Measurements from ENCODE around the gene GALNT14. TPM values are rescaled to one million over a fixed set of nuclear protein-coding genes. Genes with fewer than 3 reads are reported as not detected.

The GALNT14 gene
- total and polyA plus RNA-seq, 2 of the 8 experiments (the other 6 are each of a cell fraction or from before 2014, with no cell fraction given): 13.0 to 13.7 TPM

- TF ChIP-seq, protein P1, sequence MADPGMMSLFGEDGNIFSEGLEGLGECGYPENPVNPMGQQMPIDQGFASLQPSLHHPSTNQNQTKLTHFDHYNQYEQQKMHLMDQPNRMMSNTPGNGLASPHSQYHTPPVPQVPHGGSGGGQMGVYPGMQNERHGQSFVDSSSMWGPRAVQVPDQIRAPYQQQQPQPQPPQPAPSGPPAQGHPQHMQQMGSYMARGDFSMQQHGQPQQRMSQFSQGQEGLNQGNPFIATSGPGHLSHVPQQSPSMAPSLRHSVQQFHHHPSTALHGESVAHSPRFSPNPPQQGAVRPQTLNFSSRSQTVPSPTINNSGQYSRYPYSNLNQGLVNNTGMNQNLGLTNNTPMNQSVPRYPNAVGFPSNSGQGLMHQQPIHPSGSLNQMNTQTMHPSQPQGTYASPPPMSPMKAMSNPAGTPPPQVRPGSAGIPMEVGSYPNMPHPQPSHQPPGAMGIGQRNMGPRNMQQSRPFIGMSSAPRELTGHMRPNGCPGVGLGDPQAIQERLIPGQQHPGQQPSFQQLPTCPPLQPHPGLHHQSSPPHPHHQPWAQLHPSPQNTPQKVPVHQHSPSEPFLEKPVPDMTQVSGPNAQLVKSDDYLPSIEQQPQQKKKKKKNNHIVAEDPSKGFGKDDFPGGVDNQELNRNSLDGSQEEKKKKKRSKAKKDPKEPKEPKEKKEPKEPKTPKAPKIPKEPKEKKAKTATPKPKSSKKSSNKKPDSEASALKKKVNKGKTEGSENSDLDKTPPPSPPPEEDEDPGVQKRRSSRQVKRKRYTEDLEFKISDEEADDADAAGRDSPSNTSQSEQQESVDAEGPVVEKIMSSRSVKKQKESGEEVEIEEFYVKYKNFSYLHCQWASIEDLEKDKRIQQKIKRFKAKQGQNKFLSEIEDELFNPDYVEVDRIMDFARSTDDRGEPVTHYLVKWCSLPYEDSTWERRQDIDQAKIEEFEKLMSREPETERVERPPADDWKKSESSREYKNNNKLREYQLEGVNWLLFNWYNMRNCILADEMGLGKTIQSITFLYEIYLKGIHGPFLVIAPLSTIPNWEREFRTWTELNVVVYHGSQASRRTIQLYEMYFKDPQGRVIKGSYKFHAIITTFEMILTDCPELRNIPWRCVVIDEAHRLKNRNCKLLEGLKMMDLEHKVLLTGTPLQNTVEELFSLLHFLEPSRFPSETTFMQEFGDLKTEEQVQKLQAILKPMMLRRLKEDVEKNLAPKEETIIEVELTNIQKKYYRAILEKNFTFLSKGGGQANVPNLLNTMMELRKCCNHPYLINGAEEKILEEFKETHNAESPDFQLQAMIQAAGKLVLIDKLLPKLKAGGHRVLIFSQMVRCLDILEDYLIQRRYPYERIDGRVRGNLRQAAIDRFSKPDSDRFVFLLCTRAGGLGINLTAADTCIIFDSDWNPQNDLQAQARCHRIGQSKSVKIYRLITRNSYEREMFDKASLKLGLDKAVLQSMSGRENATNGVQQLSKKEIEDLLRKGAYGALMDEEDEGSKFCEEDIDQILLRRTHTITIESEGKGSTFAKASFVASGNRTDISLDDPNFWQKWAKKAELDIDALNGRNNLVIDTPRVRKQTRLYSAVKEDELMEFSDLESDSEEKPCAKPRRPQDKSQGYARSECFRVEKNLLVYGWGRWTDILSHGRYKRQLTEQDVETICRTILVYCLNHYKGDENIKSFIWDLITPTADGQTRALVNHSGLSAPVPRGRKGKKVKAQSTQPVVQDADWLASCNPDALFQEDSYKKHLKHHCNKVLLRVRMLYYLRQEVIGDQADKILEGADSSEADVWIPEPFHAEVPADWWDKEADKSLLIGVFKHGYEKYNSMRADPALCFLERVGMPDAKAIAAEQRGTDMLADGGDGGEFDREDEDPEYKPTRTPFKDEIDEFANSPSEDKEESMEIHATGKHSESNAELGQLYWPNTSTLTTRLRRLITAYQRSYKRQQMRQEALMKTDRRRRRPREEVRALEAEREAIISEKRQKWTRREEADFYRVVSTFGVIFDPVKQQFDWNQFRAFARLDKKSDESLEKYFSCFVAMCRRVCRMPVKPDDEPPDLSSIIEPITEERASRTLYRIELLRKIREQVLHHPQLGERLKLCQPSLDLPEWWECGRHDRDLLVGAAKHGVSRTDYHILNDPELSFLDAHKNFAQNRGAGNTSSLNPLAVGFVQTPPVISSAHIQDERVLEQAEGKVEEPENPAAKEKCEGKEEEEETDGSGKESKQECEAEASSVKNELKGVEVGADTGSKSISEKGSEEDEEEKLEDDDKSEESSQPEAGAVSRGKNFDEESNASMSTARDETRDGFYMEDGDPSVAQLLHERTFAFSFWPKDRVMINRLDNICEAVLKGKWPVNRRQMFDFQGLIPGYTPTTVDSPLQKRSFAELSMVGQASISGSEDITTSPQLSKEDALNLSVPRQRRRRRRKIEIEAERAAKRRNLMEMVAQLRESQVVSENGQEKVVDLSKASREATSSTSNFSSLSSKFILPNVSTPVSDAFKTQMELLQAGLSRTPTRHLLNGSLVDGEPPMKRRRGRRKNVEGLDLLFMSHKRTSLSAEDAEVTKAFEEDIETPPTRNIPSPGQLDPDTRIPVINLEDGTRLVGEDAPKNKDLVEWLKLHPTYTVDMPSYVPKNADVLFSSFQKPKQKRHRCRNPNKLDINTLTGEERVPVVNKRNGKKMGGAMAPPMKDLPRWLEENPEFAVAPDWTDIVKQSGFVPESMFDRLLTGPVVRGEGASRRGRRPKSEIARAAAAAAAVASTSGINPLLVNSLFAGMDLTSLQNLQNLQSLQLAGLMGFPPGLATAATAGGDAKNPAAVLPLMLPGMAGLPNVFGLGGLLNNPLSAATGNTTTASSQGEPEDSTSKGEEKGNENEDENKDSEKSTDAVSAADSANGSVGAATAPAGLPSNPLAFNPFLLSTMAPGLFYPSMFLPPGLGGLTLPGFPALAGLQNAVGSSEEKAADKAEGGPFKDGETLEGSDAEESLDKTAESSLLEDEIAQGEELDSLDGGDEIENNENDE (IDR thresholded peaks at IDR 0.05; ENCODE audit: insufficient replicate concordance, low read length): no peak
- TF ChIP-seq POLR2AphosphoS5 (IDR thresholded peaks at IDR 0.05; ENCODE audit: low read depth, low read length) (no peak), E2F6 (IDR thresholded peaks at IDR 0.05) (no peak), KDM5A (IDR thresholded peaks at IDR 0.05; ENCODE audit: low read length) (no peak), ASH2L (IDR thresholded peaks at IDR 0.05; ENCODE audit: low read length) (no peak)
Observed at GRCh38 chr2:31087491-31087890, 50.7 kb downstream of the GALNT14 start (continued).

Measured in H1 (cell line).